IMR-90 (cell line): ENCODE data around the gene TOE1. TPM values are rescaled to one million over a fixed set of nuclear protein-coding genes. Genes with fewer than 3 reads are reported as not detected.

Experiments used
- ATAC-seq: fragments of 200-7000 bp; cut with Tn5 transposase; 2 replicates; pipeline ENCODE4 v1.9.1; 2020; ENCODE audit warnings: low read depth, mild to moderate bottlenecking, moderate library complexity
- BruUV-seq: library from RNA; stranded (reverse); fragments of 400-500 nt; replicated peaks from 2 replicates; lab custom pipeline; 2021; lab: Mats Ljungman, UMichigan
- CTCF ChIA-PET: fragments of 300-600 bp; formaldehyde crosslinking; extraction: SDS; loops from one replicate; lab custom pipeline; 2021; ENCODE audit warnings: antibody characterized with exemption; lab: Yijun Ruan, JAX
- POLR2A ChIA-PET: fragments of 300-600 bp; sonication (Branson Sonifier 250); formaldehyde crosslinking; loops from one replicate; lab custom pipeline; 2022; ENCODE audit warnings: antibody characterized with exemption; ENCODE audit not compliant: unreplicated experiment; lab: Charles Lee
- DNase-seq: peaks from one replicate; pipeline ENCODE4 v3.0.0; 2013
- H2AFZ ChIP-seq: replicated peaks from 2 replicates; pipeline ENCODE3; 2013; ENCODE audit warnings: low read length, mild to moderate bottlenecking; ENCODE audit not compliant: poor library complexity
- H2AK5ac ChIP-seq: 2 replicates; pipeline ENCODE4 v1.6.1; 2013; ENCODE audit warnings: low read depth, low read length, inconsistent platforms
- H2AK9ac ChIP-seq: replicated peaks from 2 replicates; pipeline ENCODE3; 2013; ENCODE audit warnings: mild to moderate bottlenecking, low read depth, low read length, moderate library complexity; ENCODE audit not compliant: poor library complexity
- H2BK120ac ChIP-seq: 2 replicates; pipeline ENCODE4 v1.6.1; 2013; ENCODE audit warnings: low read depth, low read length, inconsistent platforms
- H2BK15ac ChIP-seq: 3 replicates; pipeline ENCODE4 v1.6.1; 2013; ENCODE audit warnings: low read depth, low read length, inconsistent platforms
- H2BK20ac ChIP-seq: 2 replicates; pipeline ENCODE4 v1.6.1; 2013; ENCODE audit warnings: low read depth, mild to moderate bottlenecking, inconsistent platforms, low read length, moderate library complexity
- H2BK5ac ChIP-seq: 2 replicates; pipeline ENCODE4 v1.6.1; 2013; ENCODE audit warnings: mild to moderate bottlenecking, low read depth, low read length, inconsistent platforms; ENCODE audit not compliant: poor library complexity, severe bottlenecking
- H3K14ac ChIP-seq: replicated peaks from 2 replicates; pipeline ENCODE4 v1.6.1; 2013; ENCODE audit warnings: low read depth, low read length, inconsistent platforms
- H3K18ac ChIP-seq: 2 replicates; pipeline ENCODE4 v1.6.1; 2013; ENCODE audit warnings: low read depth, low read length, control low read depth
- H3K23ac ChIP-seq: 2 replicates; pipeline ENCODE4 v1.6.1; 2013; ENCODE audit warnings: low read depth, low read length, inconsistent platforms
- H3K27ac ChIP-seq: 2 replicates; pipeline ENCODE4 v1.5.1; 2013; ENCODE audit warnings: mild to moderate bottlenecking, control low read depth, low read length; ENCODE audit not compliant: insufficient read depth
- H3K27me3 ChIP-seq: 2 replicates; pipeline ENCODE4 v1.6.1; 2013; ENCODE audit warnings: low read length; ENCODE audit not compliant: control insufficient read depth, insufficient read depth
- H3K36me3 ChIP-seq: 2 replicates; pipeline ENCODE4 v1.6.1; 2013; ENCODE audit warnings: low read length, mixed read lengths; ENCODE audit not compliant: control insufficient read depth, insufficient read depth
- H3K4ac ChIP-seq: 2 replicates; pipeline ENCODE4 v1.6.1; 2013; ENCODE audit warnings: low read depth, low read length, inconsistent platforms
- H3K4me1 ChIP-seq: 2 replicates; pipeline ENCODE4 v1.6.1; 2013; ENCODE audit warnings: low read length, mixed read lengths; ENCODE audit not compliant: control insufficient read depth, insufficient read depth
- H3K4me2 ChIP-seq: 2 replicates; pipeline ENCODE4 v1.6.1; 2013; ENCODE audit warnings: low read depth, mild to moderate bottlenecking, control low read depth, low read length, moderate library complexity
- H3K4me3 ChIP-seq: 2 replicates; pipeline ENCODE4 v1.5.1; 2013; ENCODE audit warnings: low read depth, mild to moderate bottlenecking, control low read depth, low read length, moderate library complexity; ENCODE audit not compliant: insufficient read depth
- H3K56ac ChIP-seq: 2 replicates; pipeline ENCODE4 v1.6.1; 2013; ENCODE audit warnings: low read length, inconsistent platforms; ENCODE audit not compliant: insufficient read depth; ENCODE audit errors: extremely low read depth
- H3K79me1 ChIP-seq, 2 experiments: 2 replicates each; pipeline ENCODE4 v1.6.1; 2013; ENCODE audit warnings: low read length in 2 of 2, inconsistent platforms in 1 of 2, low read depth in 1 of 2
- H3K9ac ChIP-seq: 2 replicates; pipeline ENCODE4 v1.6.1; 2013; ENCODE audit warnings: low read depth, low read length, control low read depth
- H3K9me1 ChIP-seq: 2 replicates; pipeline ENCODE4 v1.6.1; 2013; ENCODE audit warnings: low read length, inconsistent platforms; ENCODE audit not compliant: insufficient read depth
- H3K9me3 ChIP-seq: 2 replicates; pipeline ENCODE4 v1.6.1; 2013; ENCODE audit warnings: low read length; ENCODE audit not compliant: control insufficient read depth, insufficient read depth
- H4K20me1 ChIP-seq: 2 replicates; pipeline ENCODE4 v1.6.1; 2013; ENCODE audit warnings: low read length, inconsistent platforms; ENCODE audit not compliant: insufficient read depth
- H4K5ac ChIP-seq: 2 replicates; pipeline ENCODE4 v1.6.1; 2013; ENCODE audit warnings: mild to moderate bottlenecking, low read depth, low read length, control low read depth
- H4K8ac ChIP-seq, 2 experiments: 2 replicates each; pipeline ENCODE4 v1.6.1; 2013; ENCODE audit warnings: low read depth in 2 of 2, low read length in 2 of 2, control low read depth in 1 of 2, inconsistent platforms in 1 of 2
- H4K91ac ChIP-seq: 2 replicates; pipeline ENCODE4 v1.6.1; 2013; ENCODE audit warnings: low read depth, low read length, inconsistent platforms; ENCODE audit not compliant: insufficient read depth
- CEBPB ChIP-seq: IDR thresholded peaks from 2 replicates; pipeline ENCODE4 v1.6.1; 2012; ENCODE audit warnings: low read depth, low read length, improper control_type of control experiment
- FOS ChIP-seq: fragments of 150-350 bp; IDR thresholded peaks from 2 replicates; pipeline ENCODE4 v1.6.1; 2016; ENCODE audit warnings: low read depth, low read length
- POLR2A ChIP-seq: IDR thresholded peaks from 2 replicates; pipeline ENCODE4 v1.6.1; 2012; ENCODE audit warnings: mild to moderate bottlenecking, low read depth, low read length
- RAD21 ChIP-seq: IDR thresholded peaks from 2 replicates; pipeline ENCODE4 v1.6.1; 2012; ENCODE audit warnings: low read length, improper control_type of control experiment
- whole genome bisulfite sequencing, 2 experiments: methylation state at CpG; one replicate each; pipeline versions ENCODE4 v1.1.5 to v1.1.7; 2013; ENCODE audit warnings: missing lambda C conversion rate in 2 of 2; ENCODE audit not compliant: insufficient read length in 1 of 2; ENCODE audit errors: extremely low coverage in 2 of 2; 5-methylcytosine and 5-hydroxymethylcytosine counted together
- dilution Hi-C: fragments of 300-500 bp; cut with HindIII; formaldehyde crosslinking; loops from one replicate; pipeline ENCODE4 v1.14.3; 2018; ENCODE audit warnings: low sequenced_read_pairs; ENCODE audit not compliant: unreplicated experiment
- in situ Hi-C: fragments of 300-500 bp; cut with MboI; formaldehyde crosslinking; loops from 3 replicates; pipeline ENCODE4 v1.14.3; 2019; ENCODE audit warnings: low sequenced_read_pairs, inconsistent platforms, mixed read lengths
- intact Hi-C: fragments of 100-400 bp; cut with micrococcal nuclease; formaldehyde crosslinking; loops from 2 replicates; pipeline ENCODE4 v1.10.0; 2022
- polyA plus RNA-seq, 3 experiments: library from polyadenylated mRNA; depleted of rRNA; stranded (reverse); fragments of >200 nt; gene quantifications; 2 replicates each; pipeline ENCODE4 v1.2.3, GENCODE V29; 2012; ENCODE audit warnings: low replicate concordance in 1 of 3
- total RNA-seq: library from RNA; depleted of rRNA; stranded (reverse); fragments of >200 nt; gene quantifications from 2 replicates; pipeline ENCODE4 v1.2.3, GENCODE V29; 2012

Gene TOE1
- total and polyA plus RNA-seq, 2 of the 4 experiments (the other 2 are of a cell fraction) = 15.5 to 18.6 TPM

DNA sequence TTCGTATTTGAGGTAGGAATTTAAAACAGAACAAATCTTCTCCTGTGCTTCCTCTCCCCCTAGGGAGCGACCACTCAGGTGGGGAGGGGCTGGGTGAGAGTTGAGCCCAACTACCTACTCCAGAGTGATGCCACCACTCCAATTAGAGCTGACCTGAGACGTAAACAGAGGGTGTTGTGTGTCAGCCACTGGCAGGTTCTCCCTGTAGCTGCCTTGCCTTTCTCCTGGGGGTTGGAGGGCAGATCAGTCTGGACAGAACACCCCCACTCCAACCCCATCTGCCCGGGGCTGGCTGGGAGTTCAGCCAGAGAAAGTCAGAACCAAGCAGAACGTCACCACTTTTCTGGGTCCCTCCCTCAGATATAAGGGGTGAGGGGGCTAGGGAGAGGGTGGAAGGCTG is 11.3 kb upstream of the TOE1 start:
- Histone ChIP-seq H3K4me1 (no peaks in the 10 kb centered on the region), H4K20me1 (no peaks in the 10 kb centered on the region), H3K18ac (no peak overlapping the region), H4K91ac (no peak overlapping the region), H4K5ac (no peak overlapping the region), H3K27me3 (no peaks in the 10 kb centered on the region), H2BK15ac (no peak overlapping the region), H4K8ac (no peak overlapping the region), H3K9me3 (no peaks in the 10 kb centered on the region), H3K4me2 (no peak overlapping the region), H3K56ac (no peak overlapping the region), H3K9me1 (peaks cover 3% of the 10 kb centered on the region; the same call in 1 of the 2 replicates), H2BK120ac (no peak overlapping the region), H3K4me3 (no peak overlapping the region), H3K9ac (no peak overlapping the region), H3K79me1 (no peaks in the 10 kb centered on the region), H3K27ac (no peak overlapping the region), H2AK5ac (no peak overlapping the region), H2AFZ (no peak overlapping the region), H3K4ac (no peak overlapping the region), H3K23ac (no peak overlapping the region), H2BK5ac (no peak overlapping the region), H3K14ac (no peak overlapping the region), H2BK20ac (no peak overlapping the region), H2AK9ac (no peak overlapping the region), H3K36me3 (peaks cover 17% of the 10 kb centered on the region)
- in situ Hi-C loops (no loop called here), intact Hi-C loops (no loop called here), dilution Hi-C loops (no loop called here)
- TF ChIP-seq CEBPB (no peak), POLR2A (no peak), FOS (no peak), RAD21 (no peak)
- no peak for DNase-seq
- no CpG with 5 or more reads among the region's 5 CpGs for WGBS, 2 experiments
- BruUV-seq = no TSS peak
- ChIA-PET CTCF (no interaction called here), POLR2A (no interaction called here)
- ATAC-seq = no peak
